ENCODE measurements around the gene GLRA3. TPM values are rescaled to one million over a fixed set of nuclear protein-coding genes. Genes with fewer than 3 reads are reported as not detected.

GLRA3 gene
- total and polyA plus RNA-seq, 2 donors (not counting 3 experiments of a cell fraction or from before 2014, with no cell fraction given) = not detected

DNA sequence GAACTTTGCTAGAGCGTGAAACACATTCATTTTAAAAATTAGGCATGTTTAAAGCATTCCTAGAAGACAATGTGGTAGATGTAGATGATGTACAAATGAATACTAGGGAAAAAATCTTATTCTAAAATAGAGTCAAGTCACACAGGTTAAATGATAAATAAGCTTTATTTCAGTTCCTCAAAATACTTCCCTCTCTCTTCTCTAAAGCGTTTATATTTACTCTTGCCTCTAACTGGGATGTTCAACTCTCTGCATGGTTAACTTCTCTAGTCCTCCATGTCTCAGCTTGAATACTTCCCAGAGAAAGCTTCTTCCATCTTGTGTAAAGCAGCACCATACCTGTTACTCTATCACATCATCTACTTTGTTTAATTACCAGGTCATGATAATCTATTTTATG lies 30.9 kb upstream of the GLRA3 start:
- Histone ChIP-seq H3K79me2 (ENCODE audit: control insufficient read depth, insufficient read depth, low read length) (no peaks in the 10 kb centered on the region), H3K4me3 (replicated peaks in 1 of 3; ENCODE audit: insufficient read depth in 1 of 3, low read depth in 1 of 3, low read length in 3 of 3) (no peak overlapping the region), H4K20me1 (replicated peaks; ENCODE audit: control insufficient read depth, extremely low read depth, insufficient read depth, low read length) (no peaks in the 10 kb centered on the region), H3K9me3 (replicated peaks; ENCODE audit: control insufficient read depth, insufficient read depth, low read length) (no peaks in the 10 kb centered on the region), H3K36me3 (ENCODE audit: control insufficient read depth in 2 of 2, extremely low read depth in 1 of 2, insufficient read depth in 2 of 2, low read length in 2 of 2) (no peaks in the 10 kb centered on the region), H3K9me1 (replicated peaks; ENCODE audit: control insufficient read depth, extremely low read depth, insufficient read depth, low read length) (no peaks in the 10 kb centered on the region), H2AFZ (ENCODE audit: low read depth, low read length) (no peak overlapping the region), H3K9ac (replicated peaks; ENCODE audit: extremely low read depth, insufficient read depth, low read length) (no peak overlapping the region), H3K27ac (ENCODE audit: insufficient read depth, low read depth, low read length) (no peak overlapping the region), H3K27me3 (ENCODE audit: control insufficient read depth in 2 of 2, insufficient read depth in 2 of 2, low read length in 2 of 2) (no peaks in the 10 kb centered on the region), H3K4me2 (ENCODE audit: insufficient read depth, low read length) (no peak overlapping the region), H3K4me1 (ENCODE audit: control insufficient read depth, extremely low read depth, insufficient read depth, low read length) (no peaks in the 10 kb centered on the region)
- ChIA-PET POLR2A (no interaction called here), CTCF (no interaction called here)
- DNase-seq (ENCODE audit: low read depth, low spot score) (no peak), FAIRE-seq (no peak)
- BruUV-seq (replicated peaks) = no TSS peak
- dilution Hi-C loops (cut with MboI; ENCODE audit: extremely low pct_ligation_motif_present, low sequenced_read_pairs) = no loop called here
- no peak for TF ChIP-seq GATA2 (IDR thresholded peaks at IDR 0.05; ENCODE audit: insufficient read depth, insufficient read length, low read depth, low read length)
- TF ChIP-seq EZH2 (IDR thresholded peaks at IDR 0.05; ENCODE audit: borderline replicate concordance, low read depth, low read length, severe bottlenecking) = no peak
- no peak for TF ChIP-seq MYC (IDR thresholded peaks at IDR 0.05; ENCODE audit: low read depth, low read length)
- TF ChIP-seq JUN (IDR thresholded peaks at IDR 0.05; ENCODE audit: borderline replicate concordance, insufficient read depth, insufficient read length, low read depth) = no peak
- TF ChIP-seq, protein P1, sequence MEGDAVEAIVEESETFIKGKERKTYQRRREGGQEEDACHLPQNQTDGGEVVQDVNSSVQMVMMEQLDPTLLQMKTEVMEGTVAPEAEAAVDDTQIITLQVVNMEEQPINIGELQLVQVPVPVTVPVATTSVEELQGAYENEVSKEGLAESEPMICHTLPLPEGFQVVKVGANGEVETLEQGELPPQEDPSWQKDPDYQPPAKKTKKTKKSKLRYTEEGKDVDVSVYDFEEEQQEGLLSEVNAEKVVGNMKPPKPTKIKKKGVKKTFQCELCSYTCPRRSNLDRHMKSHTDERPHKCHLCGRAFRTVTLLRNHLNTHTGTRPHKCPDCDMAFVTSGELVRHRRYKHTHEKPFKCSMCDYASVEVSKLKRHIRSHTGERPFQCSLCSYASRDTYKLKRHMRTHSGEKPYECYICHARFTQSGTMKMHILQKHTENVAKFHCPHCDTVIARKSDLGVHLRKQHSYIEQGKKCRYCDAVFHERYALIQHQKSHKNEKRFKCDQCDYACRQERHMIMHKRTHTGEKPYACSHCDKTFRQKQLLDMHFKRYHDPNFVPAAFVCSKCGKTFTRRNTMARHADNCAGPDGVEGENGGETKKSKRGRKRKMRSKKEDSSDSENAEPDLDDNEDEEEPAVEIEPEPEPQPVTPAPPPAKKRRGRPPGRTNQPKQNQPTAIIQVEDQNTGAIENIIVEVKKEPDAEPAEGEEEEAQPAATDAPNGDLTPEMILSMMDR (IDR thresholded peaks at IDR 0.05; ENCODE audit: extremely low read depth in 1 of 2, insufficient read depth in 1 of 2, low read depth in 1 of 2, low read length in 2 of 2) = no peak
- TF ChIP-seq, protein P2, sequence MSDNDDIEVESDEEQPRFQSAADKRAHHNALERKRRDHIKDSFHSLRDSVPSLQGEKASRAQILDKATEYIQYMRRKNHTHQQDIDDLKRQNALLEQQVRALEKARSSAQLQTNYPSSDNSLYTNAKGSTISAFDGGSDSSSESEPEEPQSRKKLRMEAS (IDR thresholded peaks at IDR 0.05; ENCODE audit: insufficient read depth, insufficient read length) = no peak
- TF ChIP-seq FOS (IDR thresholded peaks at IDR 0.05; ENCODE audit: borderline replicate concordance, insufficient read depth, low read length) = no peak
- no peak for TF ChIP-seq POLR2AphosphoS5 (IDR thresholded peaks at IDR 0.05; ENCODE audit: insufficient read depth, low read depth, low read length)
- no peak for TF ChIP-seq POLR2A (IDR thresholded peaks at IDR 0.05; ENCODE audit: low read depth, low read length)
- intact Hi-C loops (cut with micrococcal nuclease) = no loop called here
